Caco-2 (cell line): ENCODE data around the gene NUDT4B. TPM values are rescaled to one million over a fixed set of nuclear protein-coding genes. Genes with fewer than 3 reads are reported as not detected.
"Not testable (repeated sequence)": the region's sequence is repeated elsewhere in the genome, so short reads cannot be mapped to it uniquely, and the experiment has no call there.

ENCODE experiments used
- BruUV-seq: library from RNA; stranded (reverse); fragments of 400-500 nt; replicated peaks from 2 replicates; lab custom pipeline; 2021; lab: Mats Ljungman, UMichigan
- CTCF ChIA-PET: fragments of 300-600 bp; sonication (Branson Sonifier 250); formaldehyde crosslinking; loops from one replicate; lab custom pipeline; 2022; ENCODE audit warnings: antibody characterized with exemption; lab: Charles Lee
- POLR2A ChIA-PET: fragments of 300-600 bp; sonication (Branson Sonifier 250); formaldehyde crosslinking; loops from one replicate; lab custom pipeline; 2022; ENCODE audit warnings: antibody characterized with exemption; lab: Charles Lee
- DNase-seq, 2 experiments: peaks; one replicate each; pipeline versions ENCODE4 v3.0.0 to v3.0.0-alpha.2; 2020 to 2022
- H3K27me3 ChIP-seq: replicated peaks from 2 replicates; pipeline ENCODE4 v1.6.0; 2011; ENCODE audit warnings: low read length; ENCODE audit not compliant: control insufficient read depth, insufficient read depth
- H3K36me3 ChIP-seq: 2 replicates; pipeline ENCODE4 v1.5.1; 2011; ENCODE audit warnings: low read length; ENCODE audit not compliant: control insufficient read depth, insufficient read depth
- H3K4me1 ChIP-seq: fragments of 250-450 bp; sonication (Bioruptor Pico); 2 replicates; pipeline ENCODE4 v1.5.1; 2020; ENCODE audit warnings: mild to moderate bottlenecking
- H3K4me3 ChIP-seq: 2 replicates; pipeline ENCODE4 v1.5.1; 2011; ENCODE audit warnings: low read depth, mild to moderate bottlenecking, control low read depth, low read length
- H3K9me3 ChIP-seq: fragments of 250-450 bp; sonication (Bioruptor Pico); 2 replicates; pipeline ENCODE4 v1.5.1; 2020; ENCODE audit warnings: mild to moderate bottlenecking, moderate library complexity
- H3K27ac Mint-ChIP-seq: one replicate; pipeline ENCODE4 v1.8.0; 2022; ENCODE audit warnings: mixed read lengths; ENCODE audit not compliant: unreplicated experiment
- H3K27me3 Mint-ChIP-seq: one replicate; pipeline ENCODE4 v1.8.0; 2022; ENCODE audit warnings: mixed read lengths; ENCODE audit not compliant: insufficient read depth, unreplicated experiment
- H3K36me3 Mint-ChIP-seq: one replicate; pipeline ENCODE4 v1.8.0; 2022; ENCODE audit warnings: mild to moderate bottlenecking, mixed read lengths; ENCODE audit not compliant: insufficient read depth, unreplicated experiment
- H3K4me1 Mint-ChIP-seq: one replicate; pipeline ENCODE4 v1.8.0; 2022; ENCODE audit warnings: low read depth, mixed read lengths; ENCODE audit not compliant: unreplicated experiment
- H3K4me3 Mint-ChIP-seq: one replicate; pipeline ENCODE4 v1.8.0; 2022; ENCODE audit warnings: mild to moderate bottlenecking, moderate library complexity, mixed read lengths; ENCODE audit not compliant: unreplicated experiment
- H3K9me3 Mint-ChIP-seq: one replicate; pipeline ENCODE4 v1.8.0; 2022; ENCODE audit warnings: mixed read lengths; ENCODE audit not compliant: unreplicated experiment
- intact Hi-C: fragments of 100-400 bp; cut with micrococcal nuclease; formaldehyde crosslinking; loops from one replicate; pipeline ENCODE4 v1.10.0; 2022; ENCODE audit not compliant: unreplicated experiment
- total RNA-seq: library from RNA; stranded (reverse); gene quantifications from 2 replicates; pipeline ENCODE4 v1.2.3, GENCODE V29; 2022

NUDT4B gene
- total RNA-seq, 1 experiment from 2014 or later, result not detected

GRCh38 chr1:148793762-148794332, 45.3 kb downstream of the NUDT4B start:
- BruUV-seq, POLR2A ChIA-PET: not testable (repeated sequence)

More at GRCh38 chr1:148793762-148794332, 45.3 kb downstream of the NUDT4B start:
- H3K4me3 Mint-ChIP-seq, CTCF ChIA-PET, H3K9me3 Mint-ChIP-seq, H3K36me3 ChIP-seq, DNase-seq, H3K27ac Mint-ChIP-seq, H3K27me3 Mint-ChIP-seq, intact Hi-C loops, H3K36me3 Mint-ChIP-seq, H3K9me3 ChIP-seq, H3K27me3 ChIP-seq, H3K4me1 Mint-ChIP-seq, H3K4me1 ChIP-seq, H3K4me3 ChIP-seq: not testable (repeated sequence)

Other genes starting within 250 kb of the NUDT4B start
- gene NBPF14, start 152.8 kb upstream of the NUDT4B start, total RNA-seq, result 12.8 and 14.5 TPM in 2 replicates
- gene PDE4DIP, start 95.7 kb downstream of the NUDT4B start, total RNA-seq, result 30.8 and 32.4 TPM in 2 replicates